Testis (tissue), 3 donors: ENCODE results near the gene MAP2K7. TPM values are rescaled to one million over a fixed set of nuclear protein-coding genes. Genes with fewer than 3 reads are reported as not detected.

Source experiments
- DNase-seq: peaks from one replicate; pipeline ENCODE4 v3.0.0-alpha.2; 2019
- H3K27ac ChIP-seq, 2 donors: fragments of 200-600 bp; sonication (generic); one replicate each; pipeline ENCODE4 v1.5.1; 2019
- H3K27me3 ChIP-seq: fragments of 200-600 bp; sonication (generic); one replicate; pipeline ENCODE4 v1.5.1; 2019
- H3K36me3 ChIP-seq: fragments of 200-600 bp; sonication (generic); one replicate; pipeline ENCODE4 v1.5.1; 2017; ENCODE audit warnings: low read depth; ENCODE audit errors: missing control alignments
- H3K4me1 ChIP-seq: fragments of 200-600 bp; sonication (generic); one replicate; pipeline ENCODE4 v1.5.1; 2019
- H3K4me3 ChIP-seq, 2 donors: fragments of 200-600 bp; sonication (generic); one replicate each; pipeline ENCODE4 v1.5.1; 2017 to 2019
- H3K9me3 ChIP-seq: fragments of 200-600 bp; sonication (generic); one replicate; pipeline ENCODE4 v1.5.1; 2017
- CTCF ChIP-seq, 3 experiments: fragments of 450-650 bp in 2 of 3; fragments of 200-600 bp in 1 of 3; sonication (generic) in 1 of 3; IDR thresholded peaks; one replicate each; pipeline ENCODE4 v1.5.1; 2016 to 2019; ENCODE audit warnings: antibody characterized with exemption in 3 of 3, mild to moderate bottlenecking in 2 of 3, moderate library complexity in 1 of 3
- POLR2A ChIP-seq: fragments of 450-650 bp; IDR thresholded peaks from one replicate; pipeline ENCODE4 v1.6.1; 2017; ENCODE audit warnings: antibody characterized with exemption, mild to moderate bottlenecking, moderate library complexity
- WGBS, 2 donors: methylation state at CpG; one replicate each; pipeline ENCODE4 v1.1.5; 2018; 5-methylcytosine and 5-hydroxymethylcytosine counted together
- intact Hi-C: fragments of 100-400 bp; cut with DNase I; formaldehyde crosslinking; loops from one replicate; pipeline ENCODE4 v1.15.1; 2023; ENCODE audit warnings: low total_unique reads
- polyA plus RNA-seq: library from polyadenylated mRNA; stranded (reverse); fragments of 350-450 nt; fragmentation: Illumina TruSeq; extraction: RNeasy Lipid Tissue Mini Kit (QIAGEN cat#74804); gene quantifications from one replicate; pipeline ENCODE4 v1.2.3, GENCODE V29; 2014; ENCODE audit warnings: low read depth, low replicate concordance; ENCODE audit not compliant: insufficient read depth
- total RNA-seq, 2 donors: library from RNA; depleted of rRNA; stranded (reverse); fragments of >200 nt; gene quantifications; one replicate each; pipeline ENCODE4 v1.2.3, GENCODE V29; 2016

MAP2K7 gene
- total and polyA plus RNA-seq, 3 donors from 2014 or later = 30.6 to 44.0 (median 34.8) TPM

DNA sequence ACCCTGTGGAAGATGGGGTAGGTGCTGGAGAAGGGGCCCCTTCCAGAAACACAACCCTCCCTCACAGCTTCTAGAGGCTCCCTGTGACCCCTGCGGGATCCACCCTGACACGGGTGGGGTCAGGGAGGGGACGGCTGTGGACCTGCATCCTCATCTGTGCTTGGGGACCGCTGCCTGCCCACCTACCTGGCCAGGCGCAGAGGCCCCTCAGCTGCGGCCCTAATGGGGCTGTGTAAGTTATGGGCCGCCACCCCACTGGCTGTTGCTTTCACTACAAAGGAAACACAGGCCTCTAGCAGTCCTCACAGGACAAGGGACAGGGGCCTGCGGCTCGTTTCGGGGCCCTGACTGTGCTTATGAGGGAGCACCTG, 29.2 kb downstream of the MAP2K7 start:
- H3K4me1 ChIP-seq = peaks cover 16% of the 10 kb centered on the region
- no peaks in the 10 kb centered on the region for H3K9me3 ChIP-seq
- WGBS, 2 donors = 91 to 100% methylated on average over 4 to 10 of the region's 10 CpGs
- H3K27ac ChIP-seq = no peak overlapping the region
- intact Hi-C loops = no loop called here
- DNase-seq = no peak
- no peaks in the 10 kb centered on the region for H3K27me3 ChIP-seq
- no peak overlapping the region for H3K4me3 ChIP-seq
- H3K36me3 ChIP-seq = no peaks in the 10 kb centered on the region
- TF ChIP-seq POLR2A = no peak
- TF ChIP-seq CTCF (IDR thresholded peaks at IDR 0.05) = no peak

DNA sequence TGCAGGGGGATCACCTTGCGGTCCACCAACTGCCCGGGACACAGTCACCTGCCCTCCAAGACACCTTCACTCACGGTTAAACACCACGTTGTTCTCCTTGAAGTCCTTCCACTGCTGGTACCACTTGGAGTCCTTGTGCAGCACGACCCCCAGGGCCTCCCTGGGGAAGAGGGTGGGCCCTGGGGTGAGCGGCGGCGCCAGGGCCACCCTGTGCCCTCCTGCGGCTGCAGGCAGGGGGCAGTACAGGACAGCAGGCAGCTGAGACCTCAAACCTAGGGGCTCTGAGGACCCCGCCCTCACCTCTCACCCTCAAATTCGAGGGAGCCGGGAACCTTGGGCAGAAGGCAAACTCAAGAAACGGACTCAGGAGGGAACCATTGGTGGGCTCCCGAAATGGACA, 29.7 kb downstream of the MAP2K7 start:
- peak in 1 of 3 experiments; percentile 23 for TF ChIP-seq CTCF (IDR thresholded peaks at IDR 0.05)
- TF ChIP-seq POLR2A = no peak
- WGBS, 2 donors = 80 to 88% methylated on average over 14 of the region's 14 CpGs
- Histone ChIP-seq H3K4me3 (no peak overlapping the region), H3K4me1 (peaks cover 11% of the 10 kb centered on the region), H3K27me3 (no peaks in the 10 kb centered on the region), H3K27ac (no peak overlapping the region), H3K9me3 (no peaks in the 10 kb centered on the region), H3K36me3 (no peaks in the 10 kb centered on the region)
- no peak for DNase-seq
- intact Hi-C loops = no loop called here

DNA sequence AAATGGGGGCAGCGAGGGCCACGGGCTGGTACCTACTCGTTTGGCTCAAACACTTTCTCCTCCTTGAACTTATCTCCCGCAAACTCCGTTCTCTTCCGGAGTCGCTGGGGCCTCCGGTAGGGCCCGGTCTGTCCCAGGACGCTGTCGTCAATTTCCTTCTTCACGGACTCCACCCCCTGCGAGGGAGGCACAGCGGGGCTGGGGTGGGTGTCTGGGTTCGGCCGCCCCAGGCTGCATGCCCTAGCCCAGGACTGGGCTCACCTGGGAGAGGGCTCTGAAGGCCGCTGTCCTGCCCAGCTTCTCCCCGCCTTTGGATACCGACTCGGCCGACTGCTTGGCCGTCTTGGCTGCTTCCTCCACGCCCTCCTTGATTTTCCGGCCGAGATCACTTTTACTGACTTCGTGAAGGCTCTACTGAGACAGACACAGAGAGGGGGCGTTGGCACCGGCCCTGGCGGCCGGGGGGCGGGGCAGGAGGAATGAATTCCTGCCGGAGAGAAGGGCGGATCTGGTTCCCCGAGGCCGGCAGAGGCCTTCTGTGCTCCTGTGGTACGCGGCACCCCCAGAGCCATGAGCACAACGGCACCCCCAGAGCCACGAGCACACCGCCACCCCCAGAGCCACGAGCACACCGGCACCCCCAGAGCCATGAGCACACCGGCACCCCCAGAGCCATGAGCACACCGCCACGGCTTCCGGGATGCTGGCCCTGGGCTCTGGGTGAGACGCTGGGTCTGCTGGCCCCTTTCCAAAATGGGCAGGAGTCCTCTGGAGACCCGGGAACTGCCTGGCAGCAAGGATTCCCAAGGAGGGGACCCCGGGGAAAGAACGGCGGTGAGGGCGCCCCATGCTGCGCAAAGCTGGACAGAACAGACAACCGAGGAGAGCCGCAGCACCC, 30.4 kb downstream of the MAP2K7 start:
- no peak for DNase-seq
- Histone ChIP-seq H3K4me3 (no peak overlapping the region), H3K9me3 (no peaks in the 10 kb centered on the region), H3K27ac (no peak overlapping the region), H3K27me3 (no peaks in the 10 kb centered on the region), H3K4me1 (peaks cover 5% of the 10 kb centered on the region), H3K36me3 (no peaks in the 10 kb centered on the region)
- intact Hi-C loops = no loop called here
- WGBS, 2 donors = 87 to 89% methylated on average over 33 to 55 of the region's 55 CpGs
- TF ChIP-seq CTCF (IDR thresholded peaks at IDR 0.05) = no peak
- TF ChIP-seq POLR2A = no peak

DNA sequence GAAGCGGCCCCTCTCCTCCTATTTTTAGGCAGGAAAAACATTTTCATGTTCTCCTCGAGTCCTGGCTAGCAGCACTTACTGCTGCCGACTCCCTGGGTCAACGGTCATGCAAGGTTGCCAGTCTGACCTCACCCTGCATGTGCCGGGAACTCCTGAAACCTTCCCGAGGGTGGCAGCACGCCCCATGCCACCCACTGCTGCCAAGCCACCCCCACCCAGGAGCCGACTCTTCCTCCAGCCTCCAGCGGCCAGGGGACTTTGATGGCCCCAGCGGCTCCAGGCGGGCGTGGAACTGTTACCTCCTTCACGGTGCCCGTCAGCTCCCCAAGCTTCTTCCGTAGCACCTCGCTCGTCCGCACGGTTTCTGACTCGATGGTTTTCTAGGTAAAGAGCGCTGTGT, 31.1 kb downstream of the MAP2K7 start:
- WGBS, 2 donors = 82 to 95% methylated on average over 18 to 21 of the region's 21 CpGs
- no peaks in the 10 kb centered on the region for H3K9me3 ChIP-seq
- TF ChIP-seq POLR2A (no peak), CTCF (IDR thresholded peaks at IDR 0.05) (no peak)
- H3K36me3 ChIP-seq = no peaks in the 10 kb centered on the region
- intact Hi-C loops = no loop called here
- H3K4me1 ChIP-seq = no peaks in the 10 kb centered on the region
- no peak overlapping the region for H3K27ac ChIP-seq
- H3K4me3 ChIP-seq = no peak overlapping the region
- DNase-seq = no peak
- no peaks in the 10 kb centered on the region for H3K27me3 ChIP-seq

DNA sequence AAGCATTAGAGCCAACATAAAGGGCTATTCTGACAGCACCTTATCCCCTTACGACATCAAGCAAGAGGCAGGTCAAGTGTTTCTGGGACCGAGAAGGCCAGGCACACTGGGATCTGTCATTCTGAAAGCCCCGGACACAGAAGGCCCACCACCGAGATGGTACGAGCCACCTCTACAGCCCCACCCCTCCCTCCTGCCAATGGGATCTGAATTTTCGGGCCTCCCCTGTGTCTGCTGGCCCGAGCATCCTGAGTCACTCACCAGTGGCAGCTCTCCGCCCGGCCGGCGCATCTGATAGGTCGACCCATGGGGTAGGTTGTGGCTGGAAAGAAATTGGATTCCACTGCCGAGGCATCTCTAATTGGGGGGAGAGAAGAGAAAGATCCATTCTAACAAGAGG, 37.2 kb downstream of the MAP2K7 start:
- Histone ChIP-seq H3K27me3 (no peaks in the 10 kb centered on the region), H3K27ac (no peak overlapping the region), H3K4me3 (no peak overlapping the region), H3K4me1 (peaks cover 7% of the 10 kb centered on the region), H3K36me3 (no peaks in the 10 kb centered on the region), H3K9me3 (no peaks in the 10 kb centered on the region)
- WGBS, 2 donors = 92 to 95% methylated on average over 11 to 13 of the region's 13 CpGs
- TF ChIP-seq CTCF (IDR thresholded peaks at IDR 0.05) (no peak), POLR2A (no peak)
- intact Hi-C loops = loop anchor here (10.0 kb wide), 1 partner anchor 314 kb away; no protein-coding TSS in a partner anchor
- DNase-seq = no peak
